ENCODE data around the gene BAIAP2L1. TPM values are rescaled to one million over a fixed set of nuclear protein-coding genes. Genes with fewer than 3 reads are reported as not detected.

The BAIAP2L1 gene
- total and polyA plus RNA-seq, 9 of the 15 experiments (the other 6 are each of a cell fraction or from before 2014, with no cell fraction given) = 4.2 to 29.8 (median 15.5) TPM

- TF ChIP-seq PKNOX1 (IDR thresholded peaks at IDR 0.05) (no peak), ZNF24 (IDR thresholded peaks at IDR 0.05) (no peak), POLR2A (conservative IDR thresholded peaks at IDR 0.05) (no peak), MEIS2 (IDR thresholded peaks at IDR 0.05; ENCODE audit: partially characterized antibody) (no peak), PHB2 (IDR thresholded peaks at IDR 0.05; ENCODE audit: low read depth) (no peak), ZNF212 (CRISPR knock-in tag; IDR thresholded peaks at IDR 0.05) (no peak), ELF1 (tag; IDR thresholded peaks at IDR 0.05) (no peak), ZNF707 (CRISPR knock-in tag; conservative IDR thresholded peaks at IDR 0.05) (no peak), SNRNP70 (optimal IDR thresholded peaks at IDR 0.05; ENCODE audit: low read depth, low read length) (no peak), ETS1 (conservative IDR thresholded peaks at IDR 0.05; ENCODE audit: control insufficient read depth, low read depth, low read length) (no peak), SREBF1 (IDR thresholded peaks at IDR 0.05; ENCODE audit: borderline replicate concordance, low read depth, low read length) (no peak), MCM2 (IDR thresholded peaks at IDR 0.05; ENCODE audit: low read depth) (no peak), MIER1 (IDR thresholded peaks at IDR 0.05; ENCODE audit: low read depth) (no peak), CBFB (CRISPR knock-in tag; IDR thresholded peaks at IDR 0.05) (no peak), PBX2 (CRISPR knock-in tag; IDR thresholded peaks at IDR 0.05; ENCODE audit: low read depth) (no peak), PBX2 (tag; conservative IDR thresholded peaks at IDR 0.05; ENCODE audit: low read depth) (no peak), ELF4 (CRISPR knock-in tag; IDR thresholded peaks at IDR 0.05) (no peak), MYC (IDR thresholded peaks at IDR 0.05; ENCODE audit: low read depth, low read length) (peak; percentile 46; the same call in 1 of the 2 replicates), MYC (CRISPR knock-in tag; IDR thresholded peaks at IDR 0.05; ENCODE audit: borderline replicate concordance, low read depth) (no peak), RAD51 (IDR thresholded peaks at IDR 0.05; ENCODE audit: borderline replicate concordance, low read depth) (peak; percentile 36; the same call in 1 of the 2 replicates), ZNF140 (CRISPR knock-in tag; IDR thresholded peaks at IDR 0.05) (no peak), SIN3A (IDR thresholded peaks at IDR 0.05; ENCODE audit: borderline replicate concordance in 2 of 2, control insufficient read depth in 1 of 2, low read depth in 2 of 2, low read length in 2 of 2) (peak in 1 of 2 experiments; percentile 16; a peak in 1 of 4 replicates)
Measured at GRCh38 chr7:98348726-98349474, 52.0 kb downstream of the BAIAP2L1 start (continued).
